Endothelial cell (in vitro differentiated cells): ENCODE measurements around the gene NEDD9. TPM values are rescaled to one million over a fixed set of nuclear protein-coding genes. Genes with fewer than 3 reads are reported as not detected.

Experiments
- DNase-seq: peaks from one replicate; pipeline ENCODE4 v3.0.0; 2021; ENCODE audit warnings: low spot score
- H3K27ac Mint-ChIP-seq: one replicate; pipeline ENCODE4 v1.8.0; 2021; ENCODE audit warnings: mixed read lengths, inconsistent platforms; ENCODE audit not compliant: unreplicated experiment
- H3K27me3 Mint-ChIP-seq: one replicate; pipeline ENCODE4 v1.8.0; 2021; ENCODE audit warnings: mild to moderate bottlenecking, moderate library complexity, mixed read lengths, inconsistent platforms; ENCODE audit not compliant: unreplicated experiment
- H3K36me3 Mint-ChIP-seq: one replicate; pipeline ENCODE4 v1.8.0; 2021; ENCODE audit warnings: mild to moderate bottlenecking, low read depth, mixed read lengths, inconsistent platforms; ENCODE audit not compliant: unreplicated experiment
- H3K4me1 Mint-ChIP-seq: one replicate; pipeline ENCODE4 v1.8.0; 2021; ENCODE audit warnings: mild to moderate bottlenecking, mixed read lengths, inconsistent platforms; ENCODE audit not compliant: unreplicated experiment
- H3K4me3 Mint-ChIP-seq: one replicate; pipeline ENCODE4 v1.8.0; 2021; ENCODE audit warnings: mild to moderate bottlenecking, mixed read lengths, inconsistent platforms; ENCODE audit not compliant: unreplicated experiment
- H3K9me3 Mint-ChIP-seq: one replicate; pipeline ENCODE4 v1.8.0; 2021; ENCODE audit warnings: mixed read lengths, inconsistent platforms; ENCODE audit not compliant: unreplicated experiment
- total RNA-seq: library from RNA; stranded (reverse); fragmentation: NEBNext Ultra II Directional; extraction: Animal tissue kit (Norgen Biotek cat#: 25700); gene quantifications from one replicate; pipeline ENCODE4 v1.2.1, GENCODE V29; 2021; ENCODE audit not compliant: unreplicated experiment
- TF ChIP-seq, protein P1 (sequence below): fragments of 200-600 bp; sonication (generic); IDR thresholded peaks from one replicate; pipeline ENCODE4 v1.5.0; 2021; ENCODE audit warnings: antibody characterized with exemption; ENCODE audit not compliant: unreplicated experiment

NEDD9 gene
- total RNA-seq, 1 donor from 2014 or later, result 3.2 TPM

DNA sequence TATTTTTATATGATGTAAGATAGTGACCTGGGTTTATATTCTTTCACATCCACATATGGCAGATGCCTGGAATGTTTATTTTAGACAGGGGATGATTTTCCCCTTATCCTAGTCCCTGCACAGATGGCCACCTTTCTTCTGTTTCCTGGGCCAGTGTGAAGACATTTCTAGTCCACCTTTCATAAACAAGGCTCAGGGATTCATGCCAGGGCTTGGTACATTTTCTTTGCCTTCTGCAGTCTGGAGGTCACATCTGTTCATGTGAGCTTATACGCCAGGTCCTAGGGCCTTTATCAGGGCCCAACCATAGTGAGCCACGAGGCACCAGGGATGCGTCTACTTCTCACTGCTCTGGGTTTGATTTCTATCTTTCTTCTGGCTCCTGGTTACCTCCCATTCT is 82.9 kb downstream of the NEDD9 start:
- H3K4me1 Mint-ChIP-seq, result peaks cover 3% of the 10 kb centered on the region
- no peaks in the 10 kb centered on the region for H3K36me3 Mint-ChIP-seq
- H3K4me3 Mint-ChIP-seq, result no peak overlapping the region
- no peak for DNase-seq
- H3K27me3 Mint-ChIP-seq, result no peaks in the 10 kb centered on the region
- no peak overlapping the region for H3K27ac Mint-ChIP-seq
- no peaks in the 10 kb centered on the region for H3K9me3 Mint-ChIP-seq
- TF ChIP-seq, protein P1, sequence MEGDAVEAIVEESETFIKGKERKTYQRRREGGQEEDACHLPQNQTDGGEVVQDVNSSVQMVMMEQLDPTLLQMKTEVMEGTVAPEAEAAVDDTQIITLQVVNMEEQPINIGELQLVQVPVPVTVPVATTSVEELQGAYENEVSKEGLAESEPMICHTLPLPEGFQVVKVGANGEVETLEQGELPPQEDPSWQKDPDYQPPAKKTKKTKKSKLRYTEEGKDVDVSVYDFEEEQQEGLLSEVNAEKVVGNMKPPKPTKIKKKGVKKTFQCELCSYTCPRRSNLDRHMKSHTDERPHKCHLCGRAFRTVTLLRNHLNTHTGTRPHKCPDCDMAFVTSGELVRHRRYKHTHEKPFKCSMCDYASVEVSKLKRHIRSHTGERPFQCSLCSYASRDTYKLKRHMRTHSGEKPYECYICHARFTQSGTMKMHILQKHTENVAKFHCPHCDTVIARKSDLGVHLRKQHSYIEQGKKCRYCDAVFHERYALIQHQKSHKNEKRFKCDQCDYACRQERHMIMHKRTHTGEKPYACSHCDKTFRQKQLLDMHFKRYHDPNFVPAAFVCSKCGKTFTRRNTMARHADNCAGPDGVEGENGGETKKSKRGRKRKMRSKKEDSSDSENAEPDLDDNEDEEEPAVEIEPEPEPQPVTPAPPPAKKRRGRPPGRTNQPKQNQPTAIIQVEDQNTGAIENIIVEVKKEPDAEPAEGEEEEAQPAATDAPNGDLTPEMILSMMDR, result no peak

GRCh38 chr6:11146117-11146826 is 86.2 kb downstream of the NEDD9 start:
- Mint-ChIP-seq H3K9me3 (no peaks in the 10 kb centered on the region), H3K36me3 (no peaks in the 10 kb centered on the region), H3K27me3 (no peaks in the 10 kb centered on the region), H3K4me3 (no peak overlapping the region), H3K4me1 (peaks cover 3% of the 10 kb centered on the region), H3K27ac (no peak overlapping the region)
- TF ChIP-seq, protein P1, result no peak
- no peak for DNase-seq

DNA sequence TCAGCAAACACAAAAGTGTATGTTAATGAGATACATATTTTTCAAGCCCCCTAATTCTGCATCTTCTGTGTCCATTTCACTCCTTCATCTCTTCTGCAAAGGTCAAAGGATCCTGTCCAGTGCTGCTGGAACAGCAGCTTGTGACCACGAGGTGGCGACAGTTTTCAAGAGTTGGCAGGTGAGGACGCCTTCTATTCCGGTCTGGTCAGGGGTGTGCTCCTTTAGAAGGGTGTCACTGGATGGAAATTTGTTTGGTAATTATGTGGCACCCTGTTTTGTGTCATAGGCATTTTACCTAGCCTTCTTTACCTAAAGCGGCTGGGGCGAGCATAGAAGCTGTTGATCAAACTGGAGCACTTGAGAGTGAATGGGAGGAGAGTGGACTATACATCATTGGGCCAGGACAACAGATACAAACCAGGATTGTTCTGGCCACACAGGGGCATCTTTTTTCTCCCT is 88.0 kb downstream of the NEDD9 start:
- H3K27ac Mint-ChIP-seq, result no peak overlapping the region

DNA sequence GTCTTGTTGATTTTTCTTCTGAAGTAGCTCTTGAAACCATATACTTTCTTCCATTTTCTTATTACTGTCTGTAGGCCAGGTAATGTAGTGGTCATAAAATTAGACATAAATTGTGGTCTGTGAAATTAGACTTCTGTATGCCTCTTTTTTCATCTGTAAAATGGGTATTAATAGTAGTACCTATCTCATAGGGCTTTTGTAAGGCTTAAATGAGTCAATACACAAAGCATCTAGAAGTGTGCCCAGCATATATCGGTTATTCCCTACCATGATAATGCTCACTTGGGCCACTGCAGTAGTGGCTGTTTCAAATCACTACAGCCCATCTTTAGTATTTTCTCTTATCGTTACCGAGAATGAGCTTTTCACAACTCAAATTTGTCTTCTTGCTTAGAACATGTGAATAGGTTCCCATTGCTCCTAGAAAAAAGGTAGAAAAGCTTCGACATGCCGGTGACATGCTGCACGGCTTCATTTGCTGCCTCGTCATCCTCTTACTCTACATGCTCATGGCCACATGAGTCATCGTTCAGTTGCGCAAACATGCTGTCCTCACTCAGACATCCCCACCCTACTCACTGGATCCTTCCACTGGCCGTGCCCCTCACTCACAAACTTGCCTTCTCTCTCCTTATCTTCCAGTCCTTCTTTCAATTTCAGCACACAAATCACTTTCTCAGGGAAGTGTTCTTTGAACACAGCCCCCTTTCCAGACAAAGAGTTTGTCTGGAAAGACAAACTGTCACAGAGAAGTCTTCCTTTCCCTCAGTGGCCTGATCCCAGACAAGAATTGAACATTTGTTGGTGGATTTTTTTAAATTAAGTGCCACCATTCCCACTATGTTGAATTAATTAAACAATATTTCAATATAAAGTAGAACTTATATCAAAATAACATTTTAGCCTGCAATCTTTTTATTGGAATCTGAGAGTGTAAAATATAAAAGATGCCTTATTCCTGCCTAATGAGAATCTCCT is 88.8 kb downstream of the NEDD9 start:
- Mint-ChIP-seq H3K27ac (no peak overlapping the region), H3K36me3 (no peaks in the 10 kb centered on the region), H3K4me3 (no peak overlapping the region), H3K9me3 (no peaks in the 10 kb centered on the region), H3K27me3 (no peaks in the 10 kb centered on the region), H3K4me1 (peaks cover 7% of the 10 kb centered on the region)
- no peak for DNase-seq
- TF ChIP-seq, protein P1, result no peak

More for the DNA sequence above, 88.0 kb downstream of the NEDD9 start:
- Mint-ChIP-seq H3K4me1 (peaks cover 3% of the 10 kb centered on the region), H3K9me3 (no peaks in the 10 kb centered on the region), H3K27me3 (no peaks in the 10 kb centered on the region), H3K4me3 (no peak overlapping the region), H3K36me3 (no peaks in the 10 kb centered on the region)
- TF ChIP-seq, protein P1, result peak; percentile 78
- DNase-seq, result peak; percentile 74
